ENCODE data around the gene SLC1A3.

SLC1A3 gene

GRCh38 chr5:36689225-36689624 is 82.8 kb downstream of the SLC1A3 start:
- no peak for DNase-seq

- DNase-seq = peak; percentile 57
Measured at GRCh38 chr5:36690041-36690961, 83.9 kb downstream of the SLC1A3 start.

GRCh38 chr5:36691226-36691625 is 84.8 kb downstream of the SLC1A3 start:
- DNase-seq = no peak

- no peak for DNase-seq
Measured at GRCh38 chr5:36691696-36692371, 85.4 kb downstream of the SLC1A3 start.

- DNase-seq = no peak
Measured at GRCh38 chr5:36692791-36693763, 86.7 kb downstream of the SLC1A3 start.

GRCh38 chr5:36694351-36694750 is 87.9 kb downstream of the SLC1A3 start:
- no peak for DNase-seq

- no peak for DNase-seq
Measured at GRCh38 chr5:36696059-36696673, 89.8 kb downstream of the SLC1A3 start.

GRCh38 chr5:36698031-36698430 is 91.6 kb downstream of the SLC1A3 start:
- DNase-seq = no peak

- DNase-seq = no peak
Measured at GRCh38 chr5:36701085-36701698, 94.8 kb downstream of the SLC1A3 start.

- no peak for DNase-seq
Measured at GRCh38 chr5:36703245-36703860, 96.9 kb downstream of the SLC1A3 start.

GRCh38 chr5:36704131-36704530 is 97.7 kb downstream of the SLC1A3 start:
- DNase-seq = no peak

- DNase-seq = no peak
Measured at GRCh38 chr5:36705055-36705454, 98.6 kb downstream of the SLC1A3 start.

- DNase-seq = no peak
Measured at GRCh38 chr5:36706662-36707061, 100.3 kb downstream of the SLC1A3 start.

- no peak for DNase-seq
Measured at GRCh38 chr5:36708996-36709395, 102.6 kb downstream of the SLC1A3 start.

- no peak for DNase-seq
Measured at GRCh38 chr5:36710039-36710438, 103.6 kb downstream of the SLC1A3 start.

- DNase-seq = no peak
Measured at GRCh38 chr5:36712706-36713105, 106.3 kb downstream of the SLC1A3 start.

GRCh38 chr5:36713541-36713940 is 107.1 kb downstream of the SLC1A3 start:
- DNase-seq = no peak

GRCh38 chr5:36717131-36717695 is 110.8 kb downstream of the SLC1A3 start:
- no peak for DNase-seq

GRCh38 chr5:36719282-36719681 is 112.9 kb downstream of the SLC1A3 start:
- DNase-seq = no peak

- no peak for DNase-seq
Measured at GRCh38 chr5:36720688-36721087, 114.3 kb downstream of the SLC1A3 start.

- no peak for DNase-seq
Measured at GRCh38 chr5:36721664-36722235, 115.3 kb downstream of the SLC1A3 start.

All from NCI-H1417 treated with DMSO at 0.1 percent for 48 hours (cell line).